Superior temporal gyrus (tissue), 1 donor: Measurements from ENCODE around the gene PTPRU.
"Not testable (repeated sequence)": the region's sequence is repeated elsewhere in the genome, so short reads cannot be mapped to it uniquely, and the experiment has no call there.

Experiments used
- DNase-seq: peaks from one replicate; pipeline ENCODE4 v3.0.0-alpha.2; 2016; ENCODE audit errors: extremely low spot score

PTPRU gene

DNA sequence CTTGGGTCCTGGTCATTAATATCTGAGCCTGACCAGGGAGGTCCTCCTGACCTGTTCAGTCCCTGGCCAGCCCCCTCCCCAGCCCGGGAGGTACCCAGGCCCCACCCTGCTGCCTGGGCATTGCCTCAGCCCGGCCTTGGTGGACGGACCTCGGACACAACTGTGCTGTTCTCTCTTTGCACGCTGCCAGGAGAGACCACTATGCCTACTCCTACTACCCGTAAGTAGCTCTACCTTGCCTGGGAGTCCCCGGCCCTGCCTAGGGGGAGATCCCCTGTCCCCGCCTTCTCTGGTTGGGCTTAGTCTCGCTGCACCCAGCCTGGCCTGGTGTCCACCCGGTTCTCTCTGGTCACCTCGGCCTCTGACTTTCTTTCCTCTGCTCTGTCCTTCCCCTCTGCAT lies 53.2 kb downstream of the PTPRU start:
- no peak for DNase-seq

DNA sequence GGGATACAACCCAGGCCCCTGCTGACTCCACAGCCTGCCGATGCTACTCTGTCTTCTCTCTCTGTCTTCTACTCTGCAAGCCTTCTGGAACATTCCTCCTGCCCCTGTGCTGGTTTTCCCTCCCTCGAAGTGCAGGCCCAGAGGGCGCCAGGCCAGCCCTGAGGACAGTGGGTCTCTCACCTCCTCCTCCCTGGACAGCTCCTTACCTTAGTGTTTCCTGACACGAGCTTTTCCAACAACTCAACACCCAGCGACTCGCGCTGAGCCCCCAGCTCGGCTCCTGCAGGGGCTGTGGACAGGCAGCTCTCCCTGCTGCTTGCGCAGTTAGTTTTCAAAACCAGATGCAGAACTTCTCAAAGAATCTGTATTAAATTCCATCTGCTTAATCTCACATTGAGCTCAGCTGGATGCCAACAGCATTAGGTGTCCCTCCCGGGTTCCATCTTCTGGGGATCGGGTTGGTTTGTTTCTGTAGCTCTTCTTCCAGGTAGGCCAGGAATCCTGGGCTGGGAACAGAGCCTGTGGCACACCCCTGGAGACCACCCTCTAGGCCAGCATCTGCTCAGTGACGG lies 54.2 kb downstream of the PTPRU start:
- no peak for DNase-seq

DNA sequence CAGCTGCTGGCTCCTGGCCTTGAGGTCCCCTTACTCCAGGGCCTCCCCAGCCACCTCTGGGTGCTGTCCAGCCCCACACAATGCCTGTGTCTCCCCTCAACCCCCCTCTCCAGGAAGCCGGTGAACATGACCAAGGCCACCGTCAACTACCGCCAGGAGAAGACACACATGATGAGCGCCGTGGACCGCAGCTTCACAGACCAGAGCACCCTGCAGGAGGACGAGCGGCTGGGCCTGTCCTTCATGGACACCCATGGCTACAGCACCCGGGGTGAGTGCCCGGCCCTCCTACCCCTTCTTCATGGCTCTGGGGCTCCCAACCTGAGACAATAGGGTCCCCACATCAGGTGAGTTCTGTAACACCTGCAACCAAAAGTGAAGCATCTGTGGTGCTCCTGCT lies 55.4 kb downstream of the PTPRU start:
- no peak for DNase-seq

DNA sequence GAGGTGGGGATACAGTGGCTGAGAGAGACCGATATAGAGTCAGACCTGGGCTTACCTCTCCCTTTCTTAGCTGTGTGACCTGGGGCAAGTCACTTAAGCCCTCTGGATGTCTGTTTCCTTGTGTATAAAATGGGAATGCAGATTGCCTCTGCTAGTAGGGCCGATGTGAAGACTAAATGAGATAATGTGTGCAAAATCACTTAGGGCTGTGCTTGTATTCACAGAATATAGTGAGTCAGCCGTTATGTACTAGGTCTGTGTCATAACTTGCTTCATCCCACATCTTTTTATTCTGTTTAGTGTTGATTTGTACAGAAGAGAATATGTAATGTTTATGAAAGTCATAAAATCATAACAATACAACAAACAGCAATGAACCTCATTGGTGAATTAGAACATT lies 56.0 kb downstream of the PTPRU start:
- no peak for DNase-seq

DNA sequence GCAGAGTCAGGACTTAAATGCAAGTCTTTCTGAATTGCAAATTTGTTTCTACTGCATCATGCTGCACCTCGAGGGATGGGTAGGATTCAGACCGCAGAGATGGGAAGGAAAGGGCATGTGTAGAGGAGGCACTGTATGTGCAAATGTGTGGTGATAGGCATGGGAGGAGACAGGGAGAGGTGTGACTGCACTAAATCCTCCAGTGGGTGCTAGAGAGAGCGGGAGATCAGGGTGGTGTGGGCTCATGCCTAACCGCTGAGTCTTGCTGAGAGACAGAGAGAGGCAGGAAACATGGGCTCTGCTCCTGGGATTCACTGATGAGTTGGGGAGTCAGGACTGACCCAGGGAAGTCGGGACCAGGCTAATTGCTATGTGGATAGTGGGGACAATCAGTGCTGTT lies 61.1 kb downstream of the PTPRU start:
- no peak for DNase-seq

DNA sequence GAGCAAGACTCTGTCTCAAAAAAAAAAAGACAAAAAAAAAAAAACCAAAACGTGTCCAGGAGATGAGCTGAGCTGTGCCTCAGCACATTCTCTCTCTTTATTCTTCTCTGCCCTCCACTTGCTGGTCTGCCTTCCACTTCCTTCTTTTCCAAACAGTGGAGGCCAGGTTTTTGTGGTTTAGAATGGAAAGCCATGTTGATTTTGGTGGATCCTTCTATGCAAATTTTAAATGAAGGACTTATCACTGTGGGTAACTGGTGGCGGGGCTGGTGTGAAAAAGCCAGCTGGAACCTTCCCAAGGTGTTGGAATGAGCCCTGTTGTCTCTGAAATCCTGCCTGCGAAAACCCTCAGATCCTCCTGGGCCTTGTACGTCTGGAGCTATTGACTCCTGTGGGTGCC lies 61.9 kb downstream of the PTPRU start:
- DNase-seq, result no peak

DNA sequence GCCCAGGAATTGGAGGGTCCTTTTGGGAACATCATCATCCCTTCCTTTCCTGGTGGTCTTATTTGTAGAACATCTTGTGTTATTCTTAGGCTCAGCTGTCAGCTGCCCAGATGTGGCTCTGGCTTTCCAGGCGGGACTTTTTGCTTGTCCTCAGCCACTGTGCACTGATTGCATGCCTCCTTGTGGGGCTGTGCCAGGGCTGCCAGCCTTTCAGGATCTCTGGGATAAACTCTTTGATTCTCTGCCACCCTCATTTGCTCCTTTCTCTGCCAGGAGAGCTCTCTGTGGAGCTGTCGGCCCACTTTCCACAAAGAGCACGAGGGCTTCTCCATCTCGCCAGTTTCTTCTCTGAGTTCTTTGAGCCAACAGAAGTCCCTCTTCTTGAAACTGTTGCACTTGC lies 63.1 kb downstream of the PTPRU start:
- no peak for DNase-seq

DNA sequence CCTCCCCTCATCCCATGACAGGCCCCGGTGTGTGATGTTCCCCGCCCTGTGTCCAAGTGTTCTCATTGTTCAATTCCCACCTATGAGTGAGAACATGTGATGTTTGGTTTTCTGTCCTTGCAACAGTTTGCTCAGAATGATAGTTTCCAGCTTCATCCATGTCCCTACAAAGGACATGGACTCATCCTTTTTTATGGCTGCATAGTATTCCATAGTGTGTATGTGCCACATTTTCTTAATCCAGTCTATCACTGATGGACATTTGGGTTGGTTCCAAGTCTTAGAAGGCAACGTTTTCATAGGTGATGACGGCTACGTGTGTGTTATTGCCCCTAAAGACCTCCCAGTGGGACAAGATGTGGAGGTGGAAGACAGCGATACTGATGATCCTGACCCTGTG lies 65.4 kb downstream of the PTPRU start:
- not testable (repeated sequence) for DNase-seq

DNA sequence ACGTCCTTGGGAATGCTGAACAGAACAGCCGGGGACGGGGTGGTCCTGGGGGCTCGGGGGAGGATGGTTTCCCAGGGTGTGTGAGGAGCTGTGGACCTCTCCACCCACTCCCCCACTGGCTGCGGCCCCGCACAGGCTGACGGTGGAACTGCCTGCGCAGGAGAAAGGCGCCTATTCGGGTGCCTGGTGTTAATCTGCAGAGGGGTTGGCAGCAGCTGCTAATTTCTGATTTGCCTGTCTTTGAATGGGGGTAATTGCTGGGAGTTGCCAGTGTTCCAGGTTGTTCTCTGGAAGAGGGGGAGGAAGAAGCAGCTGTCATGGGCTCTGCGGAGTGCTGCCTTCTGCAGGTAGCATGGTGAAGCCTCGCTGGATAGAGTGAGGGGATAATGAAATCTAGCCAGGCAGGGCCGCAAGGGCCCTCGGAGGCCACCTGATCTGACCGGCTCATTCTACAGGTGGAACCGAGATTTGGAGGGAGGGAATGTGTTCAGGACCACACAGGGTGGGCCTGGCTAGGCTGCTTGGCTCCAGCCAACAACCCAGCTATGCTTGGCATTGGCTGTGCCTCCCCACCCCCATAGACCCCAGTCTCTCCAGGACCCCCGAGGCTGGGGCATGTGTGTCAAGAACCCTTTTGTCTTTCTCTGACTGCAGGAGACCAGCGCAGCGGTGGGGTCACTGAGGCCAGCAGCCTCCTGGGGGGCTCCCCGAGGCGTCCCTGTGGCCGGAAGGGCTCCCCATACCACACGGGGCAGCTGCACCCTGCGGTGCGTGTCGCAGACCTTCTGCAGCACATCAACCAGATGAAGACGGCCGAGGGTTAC lies 67.1 kb downstream of the PTPRU start:
- no peak for DNase-seq

DNA sequence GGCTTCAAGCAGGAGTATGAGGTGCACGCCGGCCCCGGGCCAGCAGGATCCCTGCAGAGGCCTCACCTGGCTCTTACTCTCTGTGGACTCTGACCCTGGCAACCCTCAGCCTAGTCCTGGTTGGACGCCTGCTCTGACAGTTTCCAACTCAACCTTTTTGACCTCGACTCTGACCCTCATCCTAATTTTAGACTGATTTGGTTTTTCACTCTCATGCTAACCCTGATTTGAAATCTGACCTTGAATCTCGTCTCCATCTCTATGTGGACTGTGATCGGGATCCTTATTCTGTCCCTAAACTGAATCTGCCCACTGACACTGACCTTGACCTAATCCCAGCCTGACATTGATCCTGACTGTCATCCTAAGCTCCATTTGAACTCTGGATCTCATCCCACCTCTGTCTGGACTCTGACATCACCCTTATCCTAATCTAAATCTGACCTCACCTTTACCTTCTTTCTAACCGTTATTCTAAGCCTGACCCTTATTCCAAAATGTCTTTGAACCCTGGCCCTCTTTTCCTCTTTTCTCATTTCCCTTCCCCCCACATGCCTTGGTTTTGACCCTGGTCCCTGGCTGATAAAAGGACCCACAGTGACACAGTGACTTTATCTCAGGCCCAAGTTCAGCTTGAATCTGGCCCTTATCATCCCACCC lies 67.8 kb downstream of the PTPRU start:
- no peak for DNase-seq

DNA sequence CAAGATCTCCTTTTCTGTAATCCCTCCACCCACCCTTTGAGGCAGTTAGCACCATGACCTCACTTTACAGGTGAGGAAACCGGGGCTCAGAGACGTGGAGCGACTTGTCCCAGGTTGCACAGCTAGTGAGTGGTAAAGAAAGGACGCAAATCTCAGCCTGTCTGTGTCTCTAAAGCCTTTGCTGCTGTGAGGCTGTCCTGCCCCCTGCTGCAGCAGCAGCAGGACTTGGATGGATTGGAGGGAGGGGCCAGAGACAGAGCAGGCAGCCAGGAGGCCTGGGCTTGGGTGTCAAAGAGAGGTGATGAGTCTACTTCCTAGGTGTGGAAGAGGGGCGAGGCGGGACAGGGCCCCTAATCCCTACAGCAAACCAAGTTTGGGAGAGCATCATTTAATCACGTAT lies 69.6 kb downstream of the PTPRU start:
- DNase-seq, result no peak

DNA sequence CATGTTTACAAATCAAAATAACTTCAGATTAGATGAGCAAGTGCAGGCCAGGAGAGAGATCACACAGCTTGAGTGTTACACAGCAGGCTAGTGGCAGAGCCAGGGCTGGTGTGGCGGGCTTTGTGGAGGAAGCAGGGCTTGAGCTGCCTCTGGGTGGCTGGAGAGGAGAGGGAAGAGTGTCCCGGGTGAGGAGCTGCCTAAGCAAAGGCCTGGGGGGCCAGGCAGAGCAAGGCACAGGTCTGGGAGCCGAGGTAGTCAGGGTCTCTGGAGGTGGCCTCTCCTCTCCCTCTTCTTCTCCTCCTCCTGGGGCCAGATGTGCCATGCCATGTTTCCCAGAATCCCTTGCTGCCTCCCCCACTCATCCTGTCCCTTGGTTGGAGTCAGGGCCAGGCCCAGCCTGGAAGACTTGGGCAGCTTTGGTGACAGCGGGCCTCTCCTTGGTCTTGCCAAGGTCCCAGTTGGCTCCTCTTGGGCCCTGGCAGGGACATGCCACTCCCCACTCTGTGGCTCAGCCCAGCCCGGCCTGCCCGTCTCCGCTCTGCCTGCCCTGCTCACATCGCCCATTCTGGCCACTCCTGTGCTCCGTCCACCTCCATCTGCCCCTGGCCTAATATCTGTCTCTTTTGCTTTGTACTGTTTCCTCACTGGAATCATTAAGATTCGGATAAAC lies 70.3 kb downstream of the PTPRU start:
- no peak for DNase-seq

DNA sequence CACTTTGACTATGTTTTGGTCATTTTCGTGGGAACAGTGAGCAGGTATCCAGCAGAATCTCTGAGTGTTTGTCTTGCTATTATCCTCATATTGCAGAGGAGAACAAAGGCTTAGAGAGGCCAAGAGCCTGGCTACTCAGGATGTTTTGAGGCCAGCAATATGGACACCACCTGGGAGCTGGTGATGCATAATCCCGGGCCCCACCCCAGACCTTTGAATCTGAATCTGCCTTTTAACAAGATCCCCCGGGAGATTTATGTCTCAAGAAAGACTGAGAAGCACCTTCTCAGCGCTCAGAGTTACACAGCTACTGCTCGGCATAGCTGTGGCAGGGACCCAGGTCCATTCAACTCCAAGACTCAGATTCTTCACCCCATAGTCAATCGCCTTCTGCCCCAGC lies 72.8 kb downstream of the PTPRU start:
- DNase-seq, result no peak

DNA sequence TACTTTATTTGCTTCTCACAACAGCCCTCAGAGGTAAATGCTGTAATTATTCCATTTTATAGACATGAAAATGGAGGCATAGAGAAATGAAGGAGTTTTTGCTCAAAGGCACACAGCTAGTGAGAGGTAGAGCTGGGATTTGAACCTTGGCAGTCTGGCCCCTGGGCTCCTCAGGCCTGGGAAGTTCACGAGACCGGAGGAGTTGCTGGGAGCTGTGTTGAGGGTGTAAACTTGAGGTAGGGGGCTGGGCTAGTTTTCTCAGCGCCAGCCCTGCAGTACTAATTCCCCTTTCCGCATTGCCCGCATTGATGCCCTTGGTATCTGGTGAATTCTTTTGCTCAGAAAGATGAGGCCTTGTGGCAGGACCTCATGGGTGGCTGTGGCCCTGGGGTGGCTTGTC lies 73.3 kb downstream of the PTPRU start:
- no peak for DNase-seq

DNA sequence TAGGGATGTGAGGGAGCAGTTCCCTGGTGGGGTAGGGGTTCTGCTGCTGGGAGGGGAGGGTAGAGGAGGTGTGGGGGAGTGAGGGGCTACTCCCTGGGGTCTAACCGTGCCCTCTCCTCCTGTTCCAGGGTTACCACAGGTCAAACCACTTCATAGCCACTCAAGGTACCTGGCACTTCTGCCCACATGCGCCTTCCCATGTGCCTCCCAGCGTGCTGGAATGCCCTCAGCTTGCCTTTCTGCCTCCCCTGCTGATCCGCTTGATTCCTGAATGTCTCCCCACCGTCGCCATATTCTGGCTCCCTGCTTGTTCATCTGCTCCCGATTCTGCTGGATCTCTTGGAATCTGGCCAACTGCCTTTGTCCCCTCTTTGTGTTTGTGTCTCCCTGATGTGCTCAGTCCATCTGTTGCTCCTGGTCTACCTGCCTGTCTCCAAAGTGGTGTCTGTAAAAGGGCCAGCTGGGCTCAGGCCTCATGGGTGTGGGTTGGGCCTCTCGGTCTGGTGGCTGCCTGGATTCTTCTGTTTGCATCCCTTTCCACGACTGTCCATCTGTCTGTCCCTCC lies 74.4 kb downstream of the PTPRU start:
- no peak for DNase-seq

DNA sequence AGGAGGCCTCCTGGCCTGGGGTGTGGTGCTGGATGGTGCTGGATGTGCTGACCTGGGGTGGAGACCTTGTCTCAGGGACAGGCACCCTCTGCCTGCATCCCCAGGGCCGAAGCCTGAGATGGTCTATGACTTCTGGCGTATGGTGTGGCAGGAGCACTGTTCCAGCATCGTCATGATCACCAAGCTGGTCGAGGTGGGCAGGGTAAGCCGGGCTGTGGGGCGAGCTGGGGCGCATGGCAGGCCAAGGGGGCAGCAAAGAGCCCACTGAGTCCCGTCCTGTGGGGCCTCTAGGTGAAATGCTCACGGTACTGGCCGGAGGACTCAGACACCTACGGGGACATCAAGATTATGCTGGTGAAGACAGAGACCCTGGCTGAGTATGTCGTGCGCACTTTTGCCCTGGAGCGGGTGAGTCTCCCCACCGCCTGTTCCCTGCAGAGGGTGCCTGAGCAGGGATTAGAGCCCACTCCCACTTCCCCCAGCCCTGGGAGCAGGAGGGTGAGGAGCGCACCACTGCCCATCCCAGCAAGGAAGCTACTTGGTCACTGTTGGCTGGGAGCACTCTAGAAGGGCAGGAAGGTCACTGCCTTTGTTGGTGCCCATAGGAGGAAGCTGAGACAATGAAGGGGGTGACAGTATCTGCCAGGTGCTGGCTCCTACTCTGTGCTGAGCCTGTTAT lies 75.2 kb downstream of the PTPRU start:
- no peak for DNase-seq

DNA sequence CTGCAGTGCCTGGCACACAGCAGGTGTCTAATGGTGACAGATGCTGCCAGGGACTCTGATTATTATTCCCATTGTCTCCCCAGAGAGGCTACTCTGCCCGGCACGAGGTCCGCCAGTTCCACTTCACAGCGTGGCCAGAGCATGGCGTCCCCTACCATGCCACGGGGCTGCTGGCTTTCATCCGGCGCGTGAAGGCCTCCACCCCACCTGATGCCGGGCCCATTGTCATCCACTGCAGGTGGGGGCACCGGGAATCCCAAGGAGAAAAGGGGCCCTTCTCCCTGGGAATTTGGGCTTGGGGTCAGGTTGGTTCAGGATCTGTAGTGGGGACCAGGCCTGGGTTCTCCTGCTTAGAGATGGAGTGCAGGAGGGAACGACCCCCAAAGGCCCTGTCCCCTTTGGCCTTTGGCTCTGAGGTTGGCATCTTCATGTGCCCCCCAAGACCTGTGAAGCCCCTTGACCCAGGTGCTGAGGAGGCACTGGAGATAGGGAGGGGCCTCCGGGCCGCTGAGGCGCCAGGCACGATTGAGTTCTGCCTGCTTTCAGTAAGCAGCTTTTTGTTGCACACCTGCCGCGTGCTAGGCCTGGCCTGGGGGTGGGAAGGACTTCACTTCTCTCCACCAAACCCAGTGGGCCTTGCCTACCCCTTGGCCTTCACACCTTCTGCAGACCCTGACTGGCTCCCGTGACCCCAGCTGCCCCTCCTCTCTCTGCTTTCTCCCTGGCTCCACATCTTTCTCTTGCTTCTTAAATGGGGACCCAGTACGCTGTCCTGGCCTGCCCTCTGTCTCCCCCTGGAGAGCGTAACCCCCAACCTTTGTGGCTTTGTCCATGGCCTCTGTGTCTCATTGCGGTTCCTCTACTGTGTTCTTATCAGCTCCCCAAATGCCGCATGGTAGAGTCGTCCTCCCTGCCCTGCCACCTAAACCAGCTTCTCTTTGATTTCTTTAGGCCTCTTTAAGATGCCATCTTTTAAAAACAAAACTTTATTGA lies 76.4 kb downstream of the PTPRU start:
- no peak for DNase-seq

DNA sequence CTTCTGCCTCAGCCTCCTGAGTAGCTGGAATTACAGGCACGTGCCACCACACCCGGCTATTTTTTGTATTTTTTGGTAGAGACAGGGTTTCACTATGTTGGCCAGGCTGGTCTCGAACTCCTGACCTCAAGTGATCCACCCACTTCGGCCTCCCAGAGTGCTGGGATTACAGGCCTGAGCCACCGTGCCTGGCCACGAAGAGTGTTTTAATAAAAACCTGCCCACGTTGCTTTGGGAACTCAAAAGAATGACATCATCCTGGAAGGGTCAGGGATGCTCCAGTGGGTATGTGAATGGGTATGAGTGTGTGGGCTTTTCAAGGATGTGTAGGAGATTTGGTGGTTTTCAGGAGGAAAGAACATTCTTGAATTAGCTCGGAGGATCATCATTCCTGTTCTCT lies 78.4 kb downstream of the PTPRU start:
- not testable (repeated sequence) for DNase-seq

DNA sequence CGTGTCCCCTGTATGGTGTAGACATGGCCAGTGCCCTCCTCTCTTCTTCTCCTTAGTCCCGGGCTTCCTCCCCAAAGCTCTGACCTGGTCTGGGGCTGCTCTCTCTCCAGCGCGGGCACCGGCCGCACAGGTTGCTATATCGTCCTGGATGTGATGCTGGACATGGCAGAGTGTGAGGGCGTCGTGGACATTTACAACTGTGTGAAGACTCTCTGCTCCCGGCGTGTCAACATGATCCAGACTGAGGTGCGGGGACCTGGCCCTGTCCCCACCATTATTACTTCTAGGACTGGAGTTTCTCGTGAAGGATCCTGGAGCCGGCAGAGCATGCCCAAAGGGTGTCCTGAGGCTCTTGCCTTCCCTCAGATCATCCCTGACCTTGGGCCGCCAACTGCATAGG lies 78.9 kb downstream of the PTPRU start:
- DNase-seq, result no peak

DNA sequence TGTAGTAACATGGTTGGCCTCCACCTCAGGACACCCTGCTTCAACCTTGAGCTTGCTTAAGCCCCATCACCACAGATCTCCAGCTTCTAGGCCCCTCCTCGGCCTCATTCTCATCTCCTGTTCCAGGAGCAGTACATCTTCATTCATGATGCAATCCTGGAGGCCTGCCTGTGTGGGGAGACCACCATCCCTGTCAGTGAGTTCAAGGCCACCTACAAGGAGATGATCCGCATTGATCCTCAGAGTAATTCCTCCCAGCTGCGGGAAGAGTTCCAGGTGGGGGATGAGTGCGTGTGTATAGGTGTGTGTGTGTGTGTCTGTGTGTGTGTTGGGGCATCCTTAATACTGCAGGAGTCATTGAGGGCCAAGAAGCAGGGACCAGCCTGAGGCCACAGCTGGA lies 79.6 kb downstream of the PTPRU start:
- no peak for DNase-seq
